Progenitor cell of endocrine pancreas (in vitro differentiated cells): ENCODE data around the gene MBTD1. TPM values are rescaled to one million over a fixed set of nuclear protein-coding genes. Genes with fewer than 3 reads are reported as not detected.
A peak's percentile ranks its signal among the peaks of the same experiment; 100 is the strongest.

ENCODE experiments used
- DNase-seq: peaks from one replicate; pipeline ENCODE4 v3.0.0; 2021; ENCODE audit warnings: low spot score; ENCODE audit not compliant: unreplicated experiment
- H3K27ac Mint-ChIP-seq: 2 replicates; pipeline ENCODE4 v1.8.0; 2021; ENCODE audit warnings: mild to moderate bottlenecking, moderate library complexity, mixed read lengths
- H3K27me3 Mint-ChIP-seq: 2 replicates; pipeline ENCODE4 v1.8.0; 2021; ENCODE audit warnings: mixed read lengths
- H3K36me3 Mint-ChIP-seq: 2 replicates; pipeline ENCODE4 v1.8.0; 2022; ENCODE audit warnings: mixed read lengths; ENCODE audit not compliant: insufficient read depth
- H3K4me1 Mint-ChIP-seq: 2 replicates; pipeline ENCODE4 v1.8.0; 2021; ENCODE audit warnings: low read depth, mixed read lengths
- H3K4me3 Mint-ChIP-seq: 2 replicates; pipeline ENCODE4 v1.8.0; 2021; ENCODE audit warnings: low read depth, mild to moderate bottlenecking, moderate library complexity, mixed read lengths
- H3K9me3 Mint-ChIP-seq: 2 replicates; pipeline ENCODE4 v1.8.0; 2021; ENCODE audit warnings: low read depth, mixed read lengths
- CTCF ChIP-seq: fragments of 200-600 bp; sonication (generic); IDR thresholded peaks from one replicate; pipeline ENCODE4 v1.5.0; 2021; ENCODE audit warnings: antibody characterized with exemption, mild to moderate bottlenecking; ENCODE audit not compliant: unreplicated experiment
- total RNA-seq: library from RNA; stranded (reverse); gene quantifications from 2 replicates; pipeline ENCODE4 v1.2.1, GENCODE V29; 2021

MBTD1 gene
- total RNA-seq, 1 donor from 2014 or later, result 50.7 TPM

GRCh38 chr17:51240275-51240674 is 19.6 kb downstream of the MBTD1 start:
- Mint-ChIP-seq H3K27ac (no peak overlapping the region), H3K4me1 (no peaks in the 10 kb centered on the region), H3K4me3 (no peak overlapping the region), H3K9me3 (no peaks in the 10 kb centered on the region), H3K36me3 (peaks cover 28% of the 10 kb centered on the region), H3K27me3 (no peaks in the 10 kb centered on the region)
- DNase-seq, result no peak
- no peak for TF ChIP-seq CTCF

- H3K4me3 Mint-ChIP-seq, result no peak overlapping the region
Observed at GRCh38 chr17:51238255-51238887, 21.5 kb downstream of the MBTD1 start.

DNA sequence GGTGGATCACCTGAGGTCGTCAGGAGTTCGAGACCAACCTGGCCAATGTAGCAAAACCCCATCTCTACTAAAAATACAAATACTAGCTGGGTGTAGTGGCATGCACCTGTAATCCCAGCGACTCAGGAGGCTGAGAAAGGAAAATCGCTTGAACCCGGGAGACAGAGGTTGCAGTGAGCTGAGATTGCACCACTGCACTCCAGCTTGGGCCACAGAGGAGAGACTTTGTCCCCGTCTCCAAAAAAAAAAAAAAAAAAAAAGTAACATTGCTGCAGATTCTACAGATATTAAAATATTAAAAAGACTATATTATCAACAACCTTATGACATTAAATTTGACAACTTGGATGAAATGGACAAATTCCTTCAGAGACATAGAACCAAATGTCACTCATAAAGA is 25.7 kb downstream of the MBTD1 start:
- Mint-ChIP-seq H3K27ac (no peak overlapping the region), H3K27me3 (no peaks in the 10 kb centered on the region), H3K9me3 (no peaks in the 10 kb centered on the region), H3K36me3 (peaks cover 32% of the 10 kb centered on the region), H3K4me3 (no peak overlapping the region), H3K4me1 (peaks cover 11% of the 10 kb centered on the region)
- TF ChIP-seq CTCF, result no peak
- DNase-seq, result no peak

More at GRCh38 chr17:51238255-51238887, 21.5 kb downstream of the MBTD1 start:
- TF ChIP-seq CTCF, result no peak
- H3K27me3 Mint-ChIP-seq, result no peaks in the 10 kb centered on the region
- no peak for DNase-seq
- H3K9me3 Mint-ChIP-seq, result no peaks in the 10 kb centered on the region
- H3K36me3 Mint-ChIP-seq, result peaks cover 34% of the 10 kb centered on the region
- no peak overlapping the region for H3K27ac Mint-ChIP-seq
- peaks cover 3% of the 10 kb centered on the region for H3K4me1 Mint-ChIP-seq

DNA sequence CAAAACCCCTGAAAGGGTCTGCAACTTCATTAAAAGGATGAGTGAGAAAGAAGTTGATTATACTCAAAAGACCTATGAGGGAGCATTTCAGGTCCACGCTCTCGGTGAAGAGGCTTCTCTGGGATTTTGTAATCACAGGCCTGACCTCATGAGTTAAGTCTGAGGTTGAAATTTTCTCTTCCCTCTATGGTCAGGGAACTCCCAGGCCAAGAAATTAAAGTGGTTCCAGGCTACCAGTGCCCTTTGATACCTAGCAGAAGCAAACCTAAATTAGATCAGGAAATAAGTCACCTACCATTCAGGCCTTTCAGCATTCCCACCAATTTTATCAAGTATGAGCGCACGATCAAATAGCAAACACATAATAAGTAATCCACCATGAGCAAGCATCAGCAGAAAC is 27.9 kb downstream of the MBTD1 start:
- H3K27ac Mint-ChIP-seq, result no peak overlapping the region
- no peaks in the 10 kb centered on the region for H3K9me3 Mint-ChIP-seq

GRCh38 chr17:51230306-51230705 is 29.5 kb downstream of the MBTD1 start:
- TF ChIP-seq CTCF, result no peak
- Mint-ChIP-seq H3K4me1 (peaks cover 11% of the 10 kb centered on the region), H3K27ac (peak overlapping the region; percentile 6), H3K27me3 (no peaks in the 10 kb centered on the region), H3K4me3 (no peak overlapping the region), H3K36me3 (peaks cover 12% of the 10 kb centered on the region), H3K9me3 (no peaks in the 10 kb centered on the region)
- no peak for DNase-seq

More for the DNA sequence above, 27.9 kb downstream of the MBTD1 start:
- no peak for TF ChIP-seq CTCF
- Mint-ChIP-seq H3K4me3 (no peak overlapping the region), H3K4me1 (peaks cover 11% of the 10 kb centered on the region), H3K36me3 (peaks cover 20% of the 10 kb centered on the region), H3K27me3 (no peaks in the 10 kb centered on the region)
- no peak for DNase-seq
